PFSK-1 (cell line): ENCODE data around the gene CD300LD.

Source experiments
- FOXP2 ChIP-seq: optimal IDR thresholded peaks from 2 replicates; pipeline ENCODE3; 2011; ENCODE audit warnings: borderline replicate concordance, control low read depth, inconsistent platforms; ENCODE audit not compliant: insufficient read depth; ENCODE audit errors: extremely low read length, extremely low read depth
- POLR2AphosphoS5 ChIP-seq: IDR thresholded peaks from 2 replicates; pipeline ENCODE4 v1.6.1; 2012; ENCODE audit warnings: low read depth, mild to moderate bottlenecking, control low read depth, low read length, moderate library complexity
- REST ChIP-seq, 2 experiments: IDR thresholded peaks; 2 replicates each; pipeline versions ENCODE4 v1.6.1 to v1.8.0; 2011 to 2012; ENCODE audit warnings: low read depth in 2 of 2, low read length in 2 of 2, control low read depth in 1 of 2, inconsistent platforms in 1 of 2, mild to moderate bottlenecking in 1 of 2, moderate library complexity in 1 of 2; ENCODE audit not compliant: insufficient read depth in 1 of 2
- SIN3A ChIP-seq: IDR thresholded peaks from 2 replicates; pipeline ENCODE4 v1.6.1; 2012; ENCODE audit warnings: mild to moderate bottlenecking, low read length, moderate library complexity, borderline replicate concordance; ENCODE audit not compliant: insufficient read depth
- TAF1 ChIP-seq: IDR thresholded peaks from 2 replicates; pipeline ENCODE4 v1.6.1; 2012; ENCODE audit warnings: low read length, control low read depth, borderline replicate concordance; ENCODE audit not compliant: insufficient read depth

- no peak for TF ChIP-seq REST (IDR thresholded peaks at IDR 0.05; ENCODE audit: insufficient read depth in 1 of 2, low read depth in 2 of 2, low read length in 2 of 2)
- TF ChIP-seq POLR2AphosphoS5: no peak
- no peak for TF ChIP-seq TAF1
- no peak for TF ChIP-seq FOXP2
- no peak for TF ChIP-seq SIN3A
These were observed 46.2 kb downstream of the CD300LD start, which contains the start of gene CD300C for GRCh38 chr17:74545843-74546230.
